ENCODE measurements around the gene ZFAND5. TPM values are rescaled to one million over a fixed set of nuclear protein-coding genes. Genes with fewer than 3 reads are reported as not detected.

The ZFAND5 gene
- total RNA-seq: 79.2 and 79.5 TPM in 2 replicates

GRCh38 chr9:72364679-72365524 is at the start of gene ZFAND5:
ZFAND5 (minus strand) TSS chr9:72365208; CDS start chr9:72360778, 4,430 bp downstream.
- peak; percentile 89 for DNase-seq
- Mint-ChIP-seq H3K27me3 (no peaks in the 10 kb centered on the region), H3K27ac (peak within 1 kb of the TSS; percentile 98), H3K9me3 (no peaks in the 10 kb centered on the region), H3K4me3 (peak within 1 kb of the TSS; percentile 96), H3K4me1 (peaks cover 40% of the 10 kb centered on the region), H3K36me3 (ENCODE audit: low read depth) (peaks cover 34% of the 10 kb centered on the region)
- ATAC-seq (ENCODE audit: low read depth): peak; percentile 80
- no peak for TF ChIP-seq CTCF (IDR thresholded peaks at IDR 0.05)
- intact Hi-C loops (cut with micrococcal nuclease): loop anchor here (1.0 to 5.0 kb wide), 11 partner anchors 14 to 1946 kb away; partner anchors contain the start of genes ABHD17B, C9orf85 and CEMIP2
- POLR2A ChIA-PET: interaction anchor here (0.6 to 5.0 kb wide), 29 partner anchors 9 to 1946 kb away, joined by 3 to 63 read pairs (median 4); partner anchors contain the start of genes ABHD17B, C9orf85 and CEMIP2
- CTCF ChIA-PET: interaction anchor here (1.4 to 1.7 kb wide), 3 partner anchors 59 to 79 kb away, joined by 5 to 7 read pairs (median 6); no protein-coding TSS in a partner anchor

- Mint-ChIP-seq H3K4me1 (no peaks in the 10 kb centered on the region), H3K9me3 (no peaks in the 10 kb centered on the region), H3K4me3 (no peak overlapping the region), H3K27ac (no peak overlapping the region), H3K36me3 (ENCODE audit: low read depth) (no peaks in the 10 kb centered on the region), H3K27me3 (no peaks in the 10 kb centered on the region)
- intact Hi-C loops (cut with micrococcal nuclease): no loop called here
- ATAC-seq (ENCODE audit: low read depth) (no peak), DNase-seq (no peak)
- CTCF ChIA-PET: no interaction called here
- no peak for TF ChIP-seq CTCF (IDR thresholded peaks at IDR 0.05)
- POLR2A ChIA-PET: no interaction called here
These were observed 47.6 kb upstream of the ZFAND5 start for GRCh38 chr9:72412483-72413040.

- DNase-seq (no peak), ATAC-seq (ENCODE audit: low read depth) (no peak)
- Mint-ChIP-seq H3K27me3 (no peaks in the 10 kb centered on the region), H3K36me3 (ENCODE audit: low read depth) (no peaks in the 10 kb centered on the region), H3K4me3 (no peak overlapping the region), H3K27ac (no peak overlapping the region), H3K4me1 (no peaks in the 10 kb centered on the region), H3K9me3 (no peaks in the 10 kb centered on the region)
- POLR2A ChIA-PET: no interaction called here
- CTCF ChIA-PET: no interaction called here
- intact Hi-C loops (cut with micrococcal nuclease): no loop called here
- no peak for TF ChIP-seq CTCF (IDR thresholded peaks at IDR 0.05)
These were observed 45.2 kb upstream of the ZFAND5 start for GRCh38 chr9:72410214-72410613.

GRCh38 chr9:72407114-72407513 is 42.1 kb upstream of the ZFAND5 start:
- Mint-ChIP-seq H3K27me3 (no peaks in the 10 kb centered on the region), H3K4me3 (no peak overlapping the region), H3K36me3 (ENCODE audit: low read depth) (no peaks in the 10 kb centered on the region), H3K4me1 (no peaks in the 10 kb centered on the region), H3K27ac (no peak overlapping the region), H3K9me3 (no peaks in the 10 kb centered on the region)
- DNase-seq (no peak), ATAC-seq (ENCODE audit: low read depth) (no peak)
- POLR2A ChIA-PET: interaction anchor here (0.8 kb wide), 1 partner anchor 42 kb away, joined by 3 read pairs; the partner anchor contains the start of gene ZFAND5
- CTCF ChIA-PET: no interaction called here
- intact Hi-C loops (cut with micrococcal nuclease): no loop called here
- no peak for TF ChIP-seq CTCF (IDR thresholded peaks at IDR 0.05)

GRCh38 chr9:72402744-72403143 is 37.7 kb upstream of the ZFAND5 start:
- no peaks in the 10 kb centered on the region for H3K36me3 Mint-ChIP-seq (ENCODE audit: low read depth)
- intact Hi-C loops (cut with micrococcal nuclease): no loop called here
- no peaks in the 10 kb centered on the region for H3K27me3 Mint-ChIP-seq
- DNase-seq (no peak), ATAC-seq (ENCODE audit: low read depth) (no peak)
- POLR2A ChIA-PET: no interaction called here
- H3K4me1 Mint-ChIP-seq: no peaks in the 10 kb centered on the region
- peaks cover 2% of the 10 kb centered on the region for H3K9me3 Mint-ChIP-seq
- TF ChIP-seq CTCF (IDR thresholded peaks at IDR 0.05): no peak
- no peak overlapping the region for H3K27ac Mint-ChIP-seq
- CTCF ChIA-PET: no interaction called here
- no peak overlapping the region for H3K4me3 Mint-ChIP-seq
